Gastrocnemius medialis (tissue), 4 donors: Measurements from ENCODE around the gene CDH23. TPM values are rescaled to one million over a fixed set of nuclear protein-coding genes. Genes with fewer than 3 reads are reported as not detected.

Experiments used
- ATAC-seq, 2 donors: fragments of 150-250 bp; one replicate each; pipeline ENCODE4 v1.9.1; 2016
- DNase-seq, 2 donors: peaks; one replicate each; pipeline ENCODE4 v3.0.0-alpha.2; 2019
- H3K27ac ChIP-seq, 4 donors: fragments of 200-600 bp; sonication (generic); 1 replicate in 1 of 4; 2 replicates in 3 of 4; pipeline ENCODE4 v1.5.1; 2016 to 2018; ENCODE audit warnings: mild to moderate bottlenecking in 2 of 4, moderate library complexity in 1 of 4
- H3K27me3 ChIP-seq, 3 donors: fragments of 200-600 bp; sonication (generic) in 2 of 3; 1 replicate in 1 of 3; 2 replicates in 2 of 3; pipeline versions ENCODE4 v1.5.1 to v1.6.0; 2016 to 2019; ENCODE audit warnings: mild to moderate bottlenecking in 1 of 3, moderate library complexity in 1 of 3
- H3K36me3 ChIP-seq, 2 donors: fragments of 200-600 bp; sonication (generic) in 1 of 2; one replicate each; pipeline ENCODE4 v1.5.1; 2017 to 2018
- H3K4me1 ChIP-seq, 2 donors: fragments of 200-600 bp; sonication (generic) in 1 of 2; one replicate each; pipeline ENCODE4 v1.5.1; 2016 to 2017; ENCODE audit warnings: mild to moderate bottlenecking in 2 of 2
- H3K4me3 ChIP-seq, 4 donors: fragments of 200-600 bp; sonication (generic) in 3 of 4; 1 replicate in 1 of 4; 2 replicates in 3 of 4; pipeline ENCODE4 v1.5.1; 2016 to 2019; ENCODE audit warnings: mild to moderate bottlenecking in 2 of 4
- H3K9me3 ChIP-seq, 3 donors: fragments of 200-600 bp; sonication (generic) in 2 of 3; 1 replicate in 1 of 3; 2 replicates in 2 of 3; pipeline ENCODE4 v1.5.1; 2016 to 2019
- CTCF ChIP-seq, 5 experiments: fragments of 450-650 bp in 3 of 5; fragments of 200-600 bp in 2 of 5; sonication (generic) in 2 of 5; IDR thresholded peaks in 4 of 5; conservative IDR thresholded peaks in 1 of 5; 1 replicate in 4 of 5; 2 replicates in 1 of 5; pipeline ENCODE4 v1.5.1; 2016 to 2019; ENCODE audit warnings: antibody characterized with exemption in 5 of 5, mild to moderate bottlenecking in 3 of 5, moderate library complexity in 3 of 5
- POLR2A ChIP-seq, 2 donors: fragments of 450-650 bp; IDR thresholded peaks; one replicate each; pipeline ENCODE4 v1.6.1; 2017; ENCODE audit warnings: antibody characterized with exemption in 2 of 2, mild to moderate bottlenecking in 2 of 2, moderate library complexity in 2 of 2
- in situ Hi-C, 4 donors: fragments of 200-750 bp; cut with MboI; loops; one replicate each; pipeline versions ENCODE4 v1.15.0 to v1.8.0; 2017; ENCODE audit warnings: low sequenced_read_pairs in 4 of 4
- intact Hi-C: fragments of 100-400 bp; cut with DNase I; formaldehyde crosslinking; loops from one replicate; pipeline ENCODE4 v1.15.1; 2023; ENCODE audit warnings: low total_unique reads
- total RNA-seq, 4 donors: library from RNA; depleted of rRNA; stranded (reverse); fragments of >200 nt; gene quantifications; one replicate each; pipeline versions ENCODE4 v1.1.0 to v1.2.3, GENCODE V29; 2016

Gene CDH23
- total RNA-seq, 4 donors from 2014 or later, result 0.53 to 1.8 (median 1.2) TPM

DNA sequence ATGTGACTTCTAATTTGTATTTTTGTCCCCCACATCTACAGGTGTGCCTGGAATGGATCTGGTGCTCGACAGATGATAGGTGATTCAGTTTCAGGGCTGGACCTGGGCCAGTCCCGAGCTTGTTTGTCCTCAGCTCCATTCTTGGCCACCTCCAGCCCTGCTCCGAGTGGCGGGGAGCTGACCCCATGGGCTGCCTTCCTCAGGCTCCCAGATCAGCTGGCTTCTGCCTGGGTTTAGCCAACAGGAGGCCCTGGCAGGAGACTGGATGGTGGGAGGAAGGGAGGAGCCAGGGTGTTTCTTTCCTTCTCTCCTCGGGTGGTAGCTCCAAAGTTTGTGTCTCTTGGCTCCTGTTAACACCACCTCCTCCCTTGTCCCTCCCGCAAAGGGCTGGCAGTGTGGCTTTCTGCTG lies 75.2 kb downstream of the CDH23 start:
- in situ Hi-C loops, result no loop called here
- TF ChIP-seq CTCF (IDR thresholded peaks at IDR 0.05 in 4 of 5, conservative IDR thresholded peaks at IDR 0.05 in 1 of 5) (no peak), POLR2A (IDR thresholded peaks at IDR 0.05) (no peak)
- H3K4me1 ChIP-seq, result peaks cover 40 to 64% of the 10 kb centered on the region in 2 donors
- no peaks in the 10 kb centered on the region for H3K36me3 ChIP-seq
- H3K27me3 ChIP-seq, result no peaks in the 10 kb centered on the region
- peak; percentile 30 to 57 for DNase-seq
- H3K27ac ChIP-seq, result peak overlapping the region in 3 of 4 donors; percentile 16 to 74 (median 47)
- no peak overlapping the region for H3K4me3 ChIP-seq
- ATAC-seq, result peak in 1 of 2 donors; percentile 34
- no peaks in the 10 kb centered on the region for H3K9me3 ChIP-seq
- intact Hi-C loops, result no loop called here

GRCh38 chr10:71472466-71472865 lies 75.7 kb downstream of the CDH23 start:
- H3K9me3 ChIP-seq, result no peaks in the 10 kb centered on the region
- H3K27ac ChIP-seq, result peak overlapping the region in 3 of 4 donors; percentile 16 to 74 (median 47)
- TF ChIP-seq CTCF (IDR thresholded peaks at IDR 0.05 in 4 of 5, conservative IDR thresholded peaks at IDR 0.05 in 1 of 5) (no peak), POLR2A (IDR thresholded peaks at IDR 0.05) (no peak)
- in situ Hi-C loops, result no loop called here
- H3K27me3 ChIP-seq, result no peaks in the 10 kb centered on the region
- H3K4me1 ChIP-seq, result peaks cover 42 to 69% of the 10 kb centered on the region in 2 donors
- H3K36me3 ChIP-seq, result no peaks in the 10 kb centered on the region
- no peak overlapping the region for H3K4me3 ChIP-seq
- intact Hi-C loops, result no loop called here
- no peak for DNase-seq
- ATAC-seq, result no peak

GRCh38 chr10:71472912-71473311 lies 76.2 kb downstream of the CDH23 start:
- Histone ChIP-seq H3K4me3 (no peak overlapping the region), H3K27me3 (no peaks in the 10 kb centered on the region), H3K36me3 (no peaks in the 10 kb centered on the region), H3K27ac (peak overlapping the region in 2 of 4 donors; percentile 47 to 74), H3K9me3 (no peaks in the 10 kb centered on the region), H3K4me1 (peaks cover 42 to 70% of the 10 kb centered on the region in 2 donors)
- in situ Hi-C loops (no loop called here), intact Hi-C loops (no loop called here)
- no peak for DNase-seq
- no peak for TF ChIP-seq POLR2A (IDR thresholded peaks at IDR 0.05)
- no peak for TF ChIP-seq CTCF (IDR thresholded peaks at IDR 0.05 in 4 of 5, conservative IDR thresholded peaks at IDR 0.05 in 1 of 5)
- no peak for ATAC-seq

GRCh38 chr10:71473671-71474599 lies 77.2 kb downstream of the CDH23 start:
- no peaks in the 10 kb centered on the region for H3K9me3 ChIP-seq
- peak overlapping the region in 1 of 4 donors; percentile 74 for H3K27ac ChIP-seq
- peaks cover 42 to 70% of the 10 kb centered on the region in 2 donors for H3K4me1 ChIP-seq
- no peaks in the 10 kb centered on the region for H3K36me3 ChIP-seq
- H3K4me3 ChIP-seq, result no peak overlapping the region
- in situ Hi-C loops, result no loop called here
- no peaks in the 10 kb centered on the region for H3K27me3 ChIP-seq
- intact Hi-C loops, result no loop called here
- ATAC-seq, result peak; percentile 64 to 68
- peak; percentile 50 to 65 for DNase-seq
- TF ChIP-seq POLR2A (IDR thresholded peaks at IDR 0.05), result no peak
- no peak for TF ChIP-seq CTCF (IDR thresholded peaks at IDR 0.05 in 4 of 5, conservative IDR thresholded peaks at IDR 0.05 in 1 of 5)
